GM12891 (cell line): ENCODE results near the gene P2RY8.

Source experiments
- PAX5 ChIP-seq: IDR thresholded peaks from 2 replicates; pipeline ENCODE4 v1.6.1; 2011; ENCODE audit warnings: low read length, moderate library complexity, mild to moderate bottlenecking; ENCODE audit not compliant: insufficient read depth, severe bottlenecking
- POLR2A ChIP-seq: IDR thresholded peaks from 2 replicates; pipeline ENCODE4 v1.6.1; 2011; ENCODE audit warnings: low read depth, low read length, control low read depth
- POLR2AphosphoS5 ChIP-seq: IDR thresholded peaks from 2 replicates; pipeline ENCODE4 v1.6.1; 2011; ENCODE audit warnings: low read depth, low read length, control low read depth
- POU2F2 ChIP-seq: IDR thresholded peaks from 2 replicates; pipeline ENCODE4 v1.6.1; 2011; ENCODE audit warnings: low read depth, mild to moderate bottlenecking, control low read depth, low read length, moderate library complexity
- SPI1 ChIP-seq: IDR thresholded peaks from 2 replicates; pipeline ENCODE4 v1.6.1; 2011; ENCODE audit warnings: low read depth, low read length, control low read depth
- TAF1 ChIP-seq: IDR thresholded peaks from 2 replicates; pipeline ENCODE4 v1.6.1; 2011; ENCODE audit warnings: low read depth, low read length, control low read depth

GRCh38 chrX:1475881-1476280 is 61.1 kb downstream of the P2RY8 start:
- TF ChIP-seq POLR2AphosphoS5 (no peak), POLR2A (no peak), TAF1 (no peak), PAX5 (no peak), POU2F2 (no peak), SPI1 (no peak)
